Medulla oblongata (tissue), 1 donor: ENCODE data around the gene TMEM165.

Experiments used
- DNase-seq: peaks from one replicate; pipeline ENCODE4 v3.0.0-alpha.2; 2015; ENCODE audit errors: extremely low spot score

Gene TMEM165

GRCh38 chr4:55367084-55367722 is 28.6 kb upstream of the TMEM165 start:
- no peak for DNase-seq

GRCh38 chr4:55369968-55370367 is 25.8 kb upstream of the TMEM165 start:
- DNase-seq: no peak

- DNase-seq: no peak
Observed at GRCh38 chr4:55372259-55372658, 23.5 kb upstream of the TMEM165 start.

GRCh38 chr4:55373461-55373860 is 22.3 kb upstream of the TMEM165 start:
- no peak for DNase-seq

- no peak for DNase-seq
Observed at GRCh38 chr4:55376698-55377097, 19.1 kb upstream of the TMEM165 start.

GRCh38 chr4:55378617-55379467 is 16.9 kb upstream of the TMEM165 start:
- DNase-seq: no peak

- no peak for DNase-seq
Observed at GRCh38 chr4:55380576-55380975, 15.2 kb upstream of the TMEM165 start.

GRCh38 chr4:55381502-55381901 is 14.3 kb upstream of the TMEM165 start:
- DNase-seq: no peak

- no peak for DNase-seq
Observed at GRCh38 chr4:55382488-55383003, 13.2 kb upstream of the TMEM165 start.

GRCh38 chr4:55385201-55385649 is 10.5 kb upstream of the TMEM165 start:
- no peak for DNase-seq

GRCh38 chr4:55386073-55386472 is 9.7 kb upstream of the TMEM165 start:
- no peak for DNase-seq

GRCh38 chr4:55386840-55387239 is 8.9 kb upstream of the TMEM165 start:
- no peak for DNase-seq

- DNase-seq: peak; percentile 71
Observed at GRCh38 chr4:55393461-55394320, 2.1 kb upstream of the TMEM165 start.

- no peak for DNase-seq
Observed at GRCh38 chr4:55395218-55395528, 584 bp upstream of the TMEM165 start.

- DNase-seq: peak; percentile 51
Observed at GRCh38 chr4:55396308-55397125, 760 bp downstream of the TMEM165 start.

- DNase-seq: peak; percentile 41
Observed at GRCh38 chr4:55397126-55397436, 1.3 kb downstream of the TMEM165 start.

- DNase-seq: peak; percentile 66
Observed at GRCh38 chr4:55397520-55398321, 2.0 kb downstream of the TMEM165 start.

- peak; percentile 43 for DNase-seq
Observed at GRCh38 chr4:55398461-55398860, 2.7 kb downstream of the TMEM165 start.

GRCh38 chr4:55398966-55399365 is 3.2 kb downstream of the TMEM165 start:
- peak; percentile 37 for DNase-seq

- DNase-seq: peak; percentile 44
Observed at GRCh38 chr4:55399581-55399980, 3.8 kb downstream of the TMEM165 start.

- DNase-seq: no peak
Observed at GRCh38 chr4:55405073-55405472, 9.3 kb downstream of the TMEM165 start.
